ENCODE data around the gene TSHZ1.

Gene TSHZ1

DNA sequence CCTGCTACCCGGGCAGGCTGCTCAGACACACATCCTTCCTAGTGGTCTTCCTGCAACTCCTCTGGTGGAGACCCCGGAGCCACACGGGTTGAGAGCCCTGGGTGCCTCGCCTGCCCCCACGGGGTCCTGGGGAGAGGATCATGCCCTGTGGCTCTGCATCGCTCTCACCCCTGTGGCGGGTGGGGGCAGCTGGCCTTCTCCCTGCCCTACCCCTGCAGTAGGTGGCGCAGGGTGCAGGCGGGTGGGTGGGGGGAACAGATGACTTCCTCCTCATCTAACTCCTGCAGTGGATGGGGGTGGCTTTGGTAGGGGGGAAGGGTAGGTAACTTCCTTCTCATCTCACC, 38.5 kb downstream of the TSHZ1 start:
- DNase-seq = no peak

DNA sequence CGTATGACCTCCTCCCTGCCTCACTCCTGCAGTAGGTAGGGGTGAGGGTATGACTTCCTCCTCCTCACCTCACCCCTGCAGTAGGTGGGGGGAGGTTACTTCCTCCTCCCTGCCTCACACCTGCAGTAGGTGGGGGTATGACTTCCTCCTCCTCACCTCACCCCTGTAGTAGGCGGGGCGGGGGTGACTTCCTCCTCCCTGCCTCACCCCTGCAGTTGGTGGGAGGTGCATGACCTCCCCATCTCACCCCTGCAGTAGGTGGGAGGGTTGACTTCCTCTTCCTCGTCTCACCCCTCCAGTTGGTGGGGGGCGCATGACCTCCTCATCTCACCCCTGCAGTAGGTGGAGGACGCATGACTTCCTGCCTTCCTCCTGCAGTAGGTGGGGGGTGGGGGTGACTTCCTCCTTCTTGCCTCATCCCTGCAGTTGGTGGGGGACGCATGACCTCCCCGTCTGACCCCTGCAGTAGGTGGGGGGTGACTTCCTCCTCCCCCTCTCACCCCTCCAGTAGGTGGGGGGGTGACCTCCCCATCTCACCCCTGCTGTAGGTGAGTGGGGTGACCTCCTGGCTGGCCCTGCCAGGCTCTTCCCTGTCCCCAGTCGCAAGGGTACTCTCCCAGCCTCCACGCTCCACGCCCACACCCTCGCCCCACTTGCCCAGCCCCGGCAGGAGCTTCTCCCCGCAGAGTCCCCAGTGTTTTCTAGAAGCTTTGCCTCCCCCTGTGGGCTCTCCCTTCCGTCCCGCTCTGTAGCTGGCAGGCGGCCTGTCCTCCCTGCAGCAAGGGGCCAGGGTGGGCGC, 39.3 kb downstream of the TSHZ1 start:
- DNase-seq = no peak

DNA sequence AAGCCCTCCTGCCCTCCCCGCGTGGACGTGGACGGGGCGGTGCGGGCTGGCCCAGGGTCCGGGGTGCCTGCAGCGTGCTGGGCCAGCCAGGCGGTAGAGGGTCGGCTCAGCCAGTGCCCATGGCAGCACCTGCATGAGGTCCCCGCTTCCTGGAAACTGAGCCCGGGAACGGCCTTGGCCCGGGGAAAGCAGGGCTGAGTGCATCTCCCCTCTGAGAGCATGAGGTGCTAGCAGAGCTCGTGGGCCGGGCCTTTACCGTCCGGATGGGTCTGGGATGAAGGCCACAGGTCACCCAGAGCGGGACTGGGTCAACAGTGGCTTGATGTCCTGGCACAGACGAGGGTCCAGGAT, 39.8 kb downstream of the TSHZ1 start:
- no peak for DNase-seq

DNA sequence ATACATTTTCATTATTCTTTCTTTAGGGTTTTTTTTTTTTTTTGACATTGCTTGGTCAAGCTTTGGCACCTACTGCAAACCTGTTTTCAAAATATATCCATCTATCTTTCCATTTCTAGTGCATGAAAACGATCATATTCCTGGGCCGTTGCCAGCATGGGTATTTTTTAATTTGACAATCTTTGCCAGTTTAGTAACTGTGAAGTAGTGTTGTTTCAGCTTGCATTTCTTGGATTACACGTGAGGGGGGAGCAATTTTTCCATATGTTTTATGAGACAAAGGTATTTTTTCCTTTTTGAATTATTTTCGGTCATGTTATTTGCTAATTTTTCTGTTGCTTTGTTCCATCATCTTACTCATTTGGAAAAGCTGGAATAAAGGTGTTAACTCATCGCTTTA, 40.9 kb downstream of the TSHZ1 start:
- DNase-seq = no peak

DNA sequence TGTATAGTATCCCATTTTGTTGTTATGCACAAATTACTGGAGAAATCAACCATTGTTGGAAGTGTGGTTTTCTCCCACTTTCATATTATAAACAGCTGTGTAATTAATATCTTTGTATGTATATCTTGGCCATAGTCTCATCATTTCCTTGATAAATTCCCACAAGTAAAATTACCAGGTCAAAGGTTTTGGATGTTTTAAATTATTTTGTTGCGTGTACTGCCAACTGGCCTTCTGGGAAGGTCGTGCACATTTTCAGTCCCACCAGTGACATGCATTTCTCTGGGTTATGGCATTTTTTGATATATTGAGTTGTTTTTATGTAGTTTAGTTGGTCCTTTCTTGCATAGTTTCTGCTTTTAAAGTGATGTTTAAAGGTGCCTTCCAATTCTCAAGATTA, 41.5 kb downstream of the TSHZ1 start:
- DNase-seq = no peak

DNA sequence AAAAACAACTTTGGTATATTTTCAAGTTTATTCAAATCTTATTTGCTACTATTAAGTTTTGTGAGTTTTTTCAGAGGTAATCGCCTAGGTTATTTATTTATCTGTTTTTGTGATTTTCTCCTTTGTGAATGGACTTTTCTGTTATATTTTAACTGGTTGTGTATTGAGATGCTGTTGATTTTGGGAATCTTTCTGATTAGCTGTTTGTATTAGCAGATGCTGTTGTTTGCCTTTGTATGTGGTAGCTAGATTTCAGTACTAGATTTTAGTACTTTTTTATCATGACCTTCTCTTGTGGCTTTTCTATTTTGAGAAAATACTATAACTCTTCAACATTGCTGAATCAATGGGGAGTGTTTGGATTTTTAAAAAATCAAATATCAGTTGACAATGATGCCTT, 42.4 kb downstream of the TSHZ1 start:
- no peak for DNase-seq

DNA sequence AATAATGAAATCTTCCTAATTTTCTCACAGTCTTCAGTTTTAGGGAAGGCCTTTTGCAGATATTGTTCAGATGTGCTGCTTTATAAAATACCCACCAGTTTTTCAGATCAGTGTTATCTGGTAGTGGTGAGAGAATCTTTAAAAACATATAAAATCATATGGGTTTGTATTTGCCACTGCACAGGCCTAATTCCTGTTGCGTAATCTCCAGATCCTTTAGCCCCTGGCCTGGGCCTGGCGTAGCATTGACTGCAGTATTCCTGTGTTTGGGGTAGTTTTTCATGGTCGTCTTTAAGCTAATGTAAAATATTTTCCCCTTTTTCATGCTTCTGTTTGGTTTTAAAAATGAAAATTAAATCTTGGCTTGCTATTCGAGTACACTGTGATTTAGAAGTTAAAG, 43.2 kb downstream of the TSHZ1 start:
- no peak for DNase-seq

DNA sequence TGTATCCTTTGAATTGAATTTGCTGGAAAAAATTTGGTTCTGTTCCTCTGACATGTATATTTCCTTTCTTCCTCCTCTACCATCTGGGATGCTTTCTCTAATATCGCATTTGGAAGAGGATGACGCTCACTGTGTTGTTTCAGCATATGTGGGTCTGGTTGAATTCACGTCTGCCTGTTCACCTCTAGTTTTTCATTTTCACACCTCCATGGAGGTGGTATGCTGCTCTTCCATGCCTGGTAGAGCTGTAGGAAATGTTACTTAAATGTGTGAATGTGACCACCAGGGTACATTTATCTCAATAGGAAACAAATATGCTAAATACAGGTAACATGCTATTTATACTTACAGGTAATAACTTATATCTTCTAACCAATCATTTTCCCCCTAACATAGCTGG, 44.5 kb downstream of the TSHZ1 start:
- no peak for DNase-seq

DNA sequence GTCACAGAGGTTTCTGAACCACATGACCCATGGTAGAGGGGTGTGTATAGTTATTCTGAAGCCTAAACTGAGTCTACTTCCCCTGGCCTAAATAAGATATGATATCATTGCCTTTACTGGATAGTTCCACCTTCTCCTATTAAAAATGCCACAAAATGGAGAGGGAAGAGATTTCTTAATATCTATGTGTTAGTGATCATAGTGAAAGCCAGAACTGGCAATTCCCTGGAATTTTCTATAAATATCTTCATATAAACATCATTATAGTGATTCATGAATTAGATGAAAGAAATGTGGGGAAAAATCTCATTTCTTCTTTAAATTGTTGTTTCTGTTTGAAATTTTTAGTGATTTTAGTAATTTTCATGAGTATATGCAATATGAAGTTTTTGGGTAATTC, 45.8 kb downstream of the TSHZ1 start:
- DNase-seq = no peak

DNA sequence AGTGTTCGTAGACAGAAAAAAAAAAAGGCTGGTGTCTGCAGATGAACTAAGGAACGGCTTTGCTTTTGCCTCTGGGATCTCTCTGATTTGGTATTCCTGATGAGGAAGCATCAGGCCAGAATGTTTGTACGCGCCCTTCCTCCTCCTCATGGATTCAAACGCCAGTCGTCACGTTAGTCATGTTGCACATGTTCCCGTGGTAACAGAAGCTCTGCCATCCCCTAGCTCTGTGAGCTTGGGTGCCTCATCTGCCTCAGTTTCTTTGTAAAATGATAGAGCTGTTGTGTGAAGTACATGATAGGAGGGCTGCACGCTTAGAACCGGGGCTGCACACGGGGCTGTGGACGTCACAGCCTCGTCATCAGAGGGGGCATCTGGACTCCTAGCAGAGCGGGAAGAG, 47.0 kb downstream of the TSHZ1 start:
- DNase-seq = no peak

DNA sequence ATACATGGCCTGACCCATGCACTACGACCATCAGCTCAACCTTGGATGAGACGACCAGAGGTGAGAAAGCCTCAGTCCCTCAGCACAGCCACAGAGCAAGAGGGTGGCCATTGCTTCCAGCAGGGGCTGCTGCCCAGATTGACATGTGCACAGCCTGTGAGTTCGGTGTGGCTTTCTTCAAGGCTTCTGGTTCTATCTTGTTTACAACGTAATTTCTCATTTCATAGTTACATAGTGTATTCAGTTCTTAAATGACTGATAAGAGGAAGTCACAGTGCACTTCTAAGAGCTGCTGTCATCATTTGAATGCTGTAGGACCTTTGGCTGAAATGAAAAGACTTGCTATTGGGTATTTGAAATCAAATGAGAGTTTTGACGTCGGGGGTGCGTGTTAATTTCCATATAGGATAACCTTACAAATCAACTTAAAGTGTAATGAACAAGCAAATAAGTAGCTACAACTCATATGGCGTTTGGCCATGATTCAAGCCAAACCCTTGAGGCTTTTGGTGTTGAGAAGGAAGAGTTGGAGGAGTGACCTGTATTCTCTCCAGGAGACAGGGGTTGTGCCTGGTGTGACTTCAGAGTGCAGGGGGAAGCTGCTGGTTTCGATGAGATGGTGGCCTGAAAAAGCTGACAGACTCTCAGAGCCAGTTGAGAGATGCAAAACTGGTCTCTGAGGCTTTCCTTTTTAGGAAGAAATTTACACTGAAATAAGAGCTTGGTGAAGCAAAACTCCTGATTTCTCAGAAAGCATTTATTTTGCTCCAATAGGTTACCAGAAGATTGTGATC, 51.0 kb downstream of the TSHZ1 start:
- no peak for DNase-seq

DNA sequence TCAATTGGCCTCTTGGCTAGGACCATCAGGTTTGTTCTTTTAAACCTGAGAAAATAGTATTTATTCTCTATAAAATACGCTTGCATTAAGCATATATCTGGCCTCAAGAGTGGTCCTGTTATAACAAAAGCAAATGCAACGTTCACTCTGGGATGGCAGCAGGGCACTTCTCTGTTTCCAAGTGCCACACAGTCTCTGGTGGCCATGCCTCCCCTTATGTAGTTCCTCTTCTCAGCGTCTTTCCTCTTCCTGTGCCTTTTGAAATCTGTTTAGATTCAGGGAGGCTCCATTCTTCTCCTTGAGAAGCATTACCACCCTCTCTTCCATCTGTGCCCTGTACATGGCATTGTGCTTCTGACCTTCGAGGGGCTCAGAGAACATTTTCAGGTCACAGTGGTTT, 51.9 kb downstream of the TSHZ1 start:
- no peak for DNase-seq

DNA sequence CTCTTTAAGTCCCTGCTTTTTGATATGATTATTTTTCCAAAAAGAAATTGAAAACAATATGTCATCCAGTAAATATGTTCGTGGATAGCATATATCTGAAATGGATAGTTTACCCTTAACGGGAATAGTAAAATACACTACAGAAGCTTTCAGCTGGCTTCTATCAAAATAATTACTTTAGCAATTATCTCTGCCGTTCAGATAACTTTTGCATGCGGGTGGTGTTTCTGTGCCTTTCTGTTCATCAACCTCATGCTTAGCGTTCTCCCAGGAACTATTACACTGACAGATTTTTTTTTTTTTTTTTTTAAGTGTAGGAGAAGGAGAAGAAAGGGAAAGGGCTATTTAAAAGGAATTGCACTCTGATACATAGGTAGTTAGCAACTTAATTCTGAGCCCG, 53.6 kb downstream of the TSHZ1 start:
- DNase-seq = no peak

DNA sequence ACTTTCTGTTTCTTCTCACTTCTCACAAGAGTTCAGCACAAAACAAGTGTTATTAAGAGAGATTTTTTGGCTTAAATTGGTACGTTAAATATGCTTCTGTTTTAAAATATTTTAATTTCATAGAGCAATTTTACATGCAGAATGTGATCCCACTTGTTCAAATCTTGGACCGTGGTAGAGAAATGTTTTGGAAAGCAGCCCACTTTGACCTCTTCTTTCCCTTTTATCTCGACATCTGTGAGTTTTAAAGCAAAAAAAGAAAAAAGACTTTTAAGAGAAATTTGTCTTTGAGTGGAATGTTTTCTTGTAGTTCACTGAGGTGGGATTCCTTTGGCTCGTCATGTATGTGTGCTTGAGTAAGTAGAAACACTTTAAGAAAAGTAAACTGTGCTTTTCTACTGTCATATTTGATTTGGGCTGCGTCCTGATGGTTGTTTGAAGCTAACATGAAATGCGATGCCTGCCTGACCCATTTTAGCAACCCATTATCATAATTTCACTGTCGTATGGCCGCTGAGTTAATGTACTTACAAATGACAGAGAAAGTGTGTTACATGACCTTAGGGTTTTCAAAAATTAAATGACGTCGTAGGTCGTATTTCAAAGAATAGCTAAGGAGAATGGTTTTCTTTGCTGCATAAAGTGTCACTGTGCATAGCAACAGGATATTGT, 54.5 kb downstream of the TSHZ1 start:
- DNase-seq = no peak

DNA sequence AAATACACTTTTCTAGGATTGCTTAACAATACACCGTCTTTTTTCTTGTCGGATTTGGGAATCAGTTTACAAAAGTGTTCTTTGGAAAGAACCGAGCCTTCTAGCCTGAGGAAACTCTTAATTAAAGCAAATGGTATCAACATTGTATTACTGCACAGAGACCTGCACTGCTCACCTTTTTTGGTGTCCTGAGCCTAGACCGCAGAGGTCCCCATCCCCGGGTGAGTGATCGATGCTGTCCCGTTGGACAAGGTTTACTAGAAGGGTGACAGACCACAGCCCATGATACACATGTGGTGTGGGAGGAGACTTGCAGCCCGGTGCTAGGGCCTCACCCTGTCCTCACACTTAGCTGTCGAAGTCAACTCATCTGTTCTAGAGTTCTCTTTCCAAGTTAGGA, 55.3 kb downstream of the TSHZ1 start:
- no peak for DNase-seq

DNA sequence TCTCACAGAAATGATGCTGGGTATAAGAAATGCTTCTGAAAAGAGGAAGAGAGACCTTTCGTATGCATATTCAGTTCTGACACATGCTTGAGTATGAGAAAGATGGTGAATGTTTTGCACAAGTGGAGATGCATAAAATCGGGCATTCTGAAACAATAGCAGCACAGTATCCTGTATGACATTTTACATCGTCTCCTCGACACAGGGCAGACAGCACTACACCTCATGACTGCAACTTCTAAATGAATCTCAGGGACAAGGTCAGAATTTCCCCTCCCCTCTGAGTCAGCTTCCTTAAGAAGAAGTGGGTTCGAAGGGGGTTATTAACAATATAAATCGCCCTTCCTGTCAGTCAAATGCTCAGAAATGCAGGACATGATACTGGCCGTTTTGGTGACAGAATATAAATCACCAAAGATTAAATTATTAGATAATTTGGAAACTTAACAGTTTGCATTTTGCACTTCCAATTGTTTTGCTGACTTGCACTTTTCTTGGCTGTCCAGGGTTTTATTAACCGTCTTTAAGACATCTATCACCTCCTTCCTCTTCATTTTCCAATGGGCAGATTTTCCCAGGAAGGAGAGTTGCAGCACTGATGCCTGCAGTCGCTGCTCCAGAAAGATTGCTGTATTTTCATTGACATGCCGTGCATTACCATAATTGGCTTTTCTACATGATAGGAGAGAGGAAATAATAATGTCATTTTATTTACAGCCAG, 57.2 kb downstream of the TSHZ1 start:
- DNase-seq = no peak

DNA sequence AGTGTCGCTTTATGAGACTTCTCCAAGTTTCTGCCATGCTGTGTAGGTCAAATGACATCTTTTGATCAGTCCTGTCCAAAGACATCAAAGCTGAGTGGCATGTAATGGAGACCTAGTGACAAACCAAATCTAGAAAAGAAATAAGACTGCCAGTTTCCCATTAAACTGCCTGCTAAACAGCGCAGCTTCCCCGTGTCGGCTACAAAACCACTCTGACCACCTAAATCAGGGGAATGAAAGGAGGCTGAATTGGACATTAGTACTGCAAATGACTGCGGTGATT, 57.7 kb downstream of the TSHZ1 start:
- no peak for DNase-seq

DNA sequence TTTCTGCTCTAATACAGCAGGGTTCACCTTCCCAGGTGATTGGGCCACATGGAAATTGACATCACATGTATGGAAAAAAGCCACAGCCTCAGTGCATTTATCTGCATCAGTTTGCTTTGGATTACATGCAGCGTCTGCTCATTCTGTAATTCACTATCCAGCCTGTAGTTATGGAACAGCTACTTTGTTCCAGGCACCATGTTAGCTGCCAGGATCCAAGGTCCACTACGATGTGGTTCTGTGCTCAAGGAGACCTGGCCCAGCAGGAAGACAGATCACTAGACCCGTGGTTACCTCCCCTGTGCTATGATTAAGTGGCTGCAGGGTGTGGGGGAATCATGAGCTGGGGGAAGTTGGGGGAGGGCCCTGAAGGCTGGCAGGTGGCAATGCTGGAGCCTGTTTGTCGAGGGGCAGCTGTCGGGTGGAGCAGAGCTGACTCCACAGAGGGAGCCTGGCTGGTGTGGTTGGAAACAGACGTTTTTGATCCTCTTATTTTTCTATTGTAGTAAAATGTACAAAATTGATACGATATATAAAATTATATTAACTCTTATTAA, 58.6 kb downstream of the TSHZ1 start:
- no peak for DNase-seq

DNA sequence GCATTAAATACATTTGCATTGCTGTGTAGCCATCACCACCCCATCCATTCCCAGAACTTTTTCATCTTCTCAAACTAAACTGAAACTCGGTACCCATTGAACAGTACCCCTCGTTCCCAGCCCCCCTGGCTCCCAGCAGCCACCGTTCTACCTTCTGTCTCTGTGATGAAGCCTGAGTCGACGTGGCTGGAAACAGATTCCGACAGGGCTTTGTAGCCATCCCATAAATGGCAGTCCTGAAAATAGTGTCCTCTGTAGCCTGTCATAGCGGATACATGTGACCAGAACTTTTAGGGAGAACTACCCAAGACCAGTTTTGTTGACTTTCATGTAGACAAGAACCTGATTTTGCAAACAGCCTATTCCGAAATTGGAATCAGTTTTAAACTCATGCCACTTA, 59.1 kb downstream of the TSHZ1 start:
- DNase-seq = no peak

DNA sequence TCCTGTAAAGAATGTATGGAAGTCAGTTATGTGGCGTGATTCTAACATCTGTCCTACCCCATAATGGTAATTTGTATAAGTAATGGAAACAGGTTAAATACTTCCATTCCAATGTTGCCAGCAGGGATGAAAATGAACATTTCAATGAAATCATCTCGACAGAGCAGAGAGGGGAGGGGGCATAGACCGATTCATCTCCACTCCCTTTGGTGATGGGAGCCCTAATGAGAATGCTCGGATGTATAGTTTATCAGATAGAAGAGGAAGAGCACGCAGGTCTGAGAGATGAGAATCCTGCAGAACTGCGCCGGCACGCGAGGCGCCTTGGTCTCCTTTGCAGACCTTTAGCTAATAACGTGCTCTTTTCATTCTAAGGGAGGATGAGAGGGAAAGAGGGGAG, 61.4 kb downstream of the TSHZ1 start:
- no peak for DNase-seq

DNA sequence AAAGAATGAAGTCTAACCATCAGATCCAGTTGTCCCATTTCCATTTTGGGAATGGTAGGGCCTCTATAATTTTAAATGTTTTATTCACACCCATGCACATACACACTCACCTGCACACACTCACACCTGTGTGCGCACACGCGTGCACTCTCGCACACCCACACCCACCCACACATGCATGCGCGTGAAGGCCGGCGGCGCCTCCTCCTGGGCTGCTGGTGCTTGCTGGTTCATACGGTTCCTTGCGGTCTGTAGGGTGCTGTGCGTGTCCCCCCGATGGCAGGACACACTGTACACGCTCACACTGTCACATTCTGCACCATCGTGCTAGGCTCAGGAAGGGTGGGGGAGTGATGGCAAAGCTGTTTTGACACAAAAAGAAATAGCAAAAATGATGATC, 63.2 kb downstream of the TSHZ1 start:
- DNase-seq = no peak

DNA sequence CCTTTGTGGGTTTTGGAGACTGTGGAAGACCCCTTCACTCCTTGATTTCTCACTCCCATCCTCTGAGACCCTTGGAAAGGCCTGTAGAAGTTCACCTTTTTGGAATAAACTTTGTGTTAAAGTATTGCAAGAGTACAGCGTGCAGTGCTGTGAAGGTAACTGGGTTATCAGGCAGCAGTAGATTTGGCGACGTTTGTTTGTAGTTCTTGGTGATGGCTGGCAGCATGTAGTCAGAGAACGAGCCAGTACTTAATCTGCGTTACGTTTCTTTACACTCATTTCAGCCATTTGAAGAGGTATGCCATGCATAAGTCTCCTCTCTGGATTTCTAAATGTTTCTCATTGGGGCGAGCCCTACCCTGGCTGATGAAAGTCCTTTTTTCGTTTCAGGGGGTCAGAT, 64.6 kb downstream of the TSHZ1 start:
- no peak for DNase-seq

DNA sequence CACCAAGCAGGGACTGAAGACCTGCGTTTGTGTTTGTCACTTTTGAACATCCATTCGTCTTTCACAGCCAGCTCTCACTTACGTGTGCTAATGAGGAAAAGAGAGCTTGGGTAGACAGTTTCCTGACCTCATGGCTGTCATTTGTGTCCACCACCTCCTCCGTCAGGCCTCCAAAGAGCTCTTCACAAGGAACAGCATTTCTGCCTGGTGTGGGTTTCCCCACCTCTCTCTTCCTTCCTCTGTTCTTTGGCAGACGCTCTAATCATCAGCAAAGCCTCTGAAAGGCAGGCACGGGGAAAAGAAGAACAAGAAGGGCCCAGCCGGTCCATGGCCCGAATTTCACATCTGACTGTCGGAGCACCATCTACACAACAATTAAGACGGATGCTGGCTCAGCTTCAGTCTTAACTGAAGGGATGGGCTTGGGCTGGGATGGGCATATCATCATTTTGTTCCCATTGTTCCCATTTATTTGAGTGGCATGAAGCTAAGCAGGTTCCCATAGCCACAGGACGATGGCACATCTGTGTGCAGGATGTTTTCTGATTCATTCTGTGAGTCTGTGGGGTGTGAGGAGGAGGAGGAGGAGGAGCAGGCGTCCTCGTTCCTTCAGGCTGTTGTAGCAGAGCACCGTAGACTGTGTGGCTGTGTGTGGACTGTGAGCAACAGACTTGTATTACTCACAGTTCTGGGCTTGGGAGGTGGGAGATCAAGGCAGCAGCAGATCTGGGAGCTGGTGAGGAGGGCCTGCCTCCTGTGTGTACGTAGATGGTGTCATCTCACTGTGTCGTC, 66.4 kb downstream of the TSHZ1 start:
- no peak for DNase-seq
